Pancreas (tissue), 10 donors: ENCODE results near the gene GASK1A. TPM values are rescaled to one million over a fixed set of nuclear protein-coding genes. Genes with fewer than 3 reads are reported as not detected.

ENCODE experiments used
- ATAC-seq, 4 donors: fragments of 200-7000 bp; cut with Tn5 transposase; one replicate each; pipeline versions ENCODE4 v1.8.0 to v1.9.1; 2020; ENCODE audit warnings: mild to moderate bottlenecking in 4 of 4, moderate library complexity in 4 of 4
- DNase-seq, 6 donors: peaks; one replicate each; pipeline ENCODE4 v3.0.0-alpha.2; 2020
- FAIRE-seq: peaks from 2 replicates; lab custom pipeline; 2012; peaks lifted over from hg19 to GRCh38; lab: Jason Lieb, UNC
- H3K27ac ChIP-seq, 4 donors: fragments of 200-600 bp; sonication (generic); 1 replicate in 3 of 4; 2 replicates in 1 of 4; pipeline versions ENCODE4 v1.5.0 to v1.8.0; 2020
- H3K27me3 ChIP-seq, 4 donors: fragments of 200-600 bp; one replicate each; pipeline ENCODE4 v1.8.0; 2021
- H3K36me3 ChIP-seq, 3 donors: fragments of 200-600 bp; sonication (generic) in 1 of 3; one replicate each; pipeline versions ENCODE4 v1.5.0 to v1.8.0; 2020 to 2021
- H3K4me1 ChIP-seq, 3 donors: fragments of 200-600 bp; one replicate each; pipeline ENCODE4 v1.8.0; 2021
- H3K4me3 ChIP-seq, 4 donors: fragments of 200-600 bp; sonication (generic) in 2 of 4; one replicate each; pipeline versions ENCODE4 v1.5.0 to v1.8.0; 2020 to 2021
- H3K9me3 ChIP-seq, 4 donors: fragments of 200-600 bp; one replicate each; pipeline ENCODE4 v1.8.0; 2021
- CTCF ChIP-seq, 4 donors: fragments of 200-600 bp; sonication (generic) in 3 of 4; IDR thresholded peaks; one replicate each; pipeline versions ENCODE4 v1.5.0 to v1.8.0; 2021; ENCODE audit warnings: antibody characterized with exemption in 4 of 4
- WGBS, 2 donors: extraction: QIAGEN DNeasy Blood & Tissue Kit; methylation state at CpG; one replicate each; pipeline ENCODE4 v1.1.7; 2013; 5-methylcytosine and 5-hydroxymethylcytosine counted together
- intact Hi-C, 3 donors: fragments of 100-400 bp; cut with DNase I; formaldehyde crosslinking; loops; one replicate each; pipeline versions ENCODE4 v1.11.1 to v1.14.2; 2022
- polyA plus RNA-seq, 2 donors: library from polyadenylated mRNA; stranded (reverse); fragments of 200-250 nt; gene quantifications; one replicate each; pipeline ENCODE4 v1.2.3, GENCODE V29; 2013
- total RNA-seq, 6 donors: library from RNA; stranded (reverse); fragmentation: NEBNext Ultra II Directional in 4 of 6; extraction: Animal tissue kit (Norgen Biotek cat#: 25700) in 4 of 6; gene quantifications; one replicate each; pipeline versions ENCODE4 v1.2.1 to v1.2.4, GENCODE V29; 2021 to 2023
- donor health status: healthy with polysubstance abuse.
- donor health status: DM: no; HTN: no; CAD: no; lungs with moderate emphysema.
- donor health status: DM: no; HTN: no; CAD: no.
- donor health status: control.
- donor health status: control.
- donor health status: Bipolar disorder and iron deficiency.
- donor health status: DM: yes; HTN: yes; CAD: no.
- donor health status: DM: no; HTN: no; CAD: no.
- donor health status: DM: no; HTN: no; CAD: no.
- donor health status: DM: yes; HTN: yes; CAD: no.

Gene GASK1A
- total and polyA plus RNA-seq, 8 donors, result 1.2 to 5.8 (median 1.8) TPM

- intact Hi-C loops, result no loop called here
- ATAC-seq (no peak), DNase-seq (no peak), FAIRE-seq (no peak)
- no peaks in the 10 kb centered on the region for H3K9me3 ChIP-seq
- no peak overlapping the region for H3K27ac ChIP-seq
- peak overlapping the region in 2 of 4 donors; percentile 34 to 55 for H3K4me3 ChIP-seq
- WGBS, 2 donors, result 87 to 91% methylated on average over 12 of the region's 12 CpGs
- no peak for TF ChIP-seq CTCF (IDR thresholded peaks at IDR 0.05)
- H3K27me3 ChIP-seq, result no peaks in the 10 kb centered on the region
- no peaks in the 10 kb centered on the region for H3K4me1 ChIP-seq
- H3K36me3 ChIP-seq, result no peaks in the 10 kb centered on the region
These were observed 1.1 kb downstream of the GASK1A start for GRCh38 chr3:42980209-42980608.

GRCh38 chr3:42980909-42981308, 1.8 kb downstream of the GASK1A start:
- Histone ChIP-seq H3K4me1 (no peaks in the 10 kb centered on the region), H3K27me3 (no peaks in the 10 kb centered on the region), H3K27ac (no peak overlapping the region), H3K4me3 (no peak overlapping the region), H3K36me3 (no peaks in the 10 kb centered on the region), H3K9me3 (no peaks in the 10 kb centered on the region)
- no peak for DNase-seq
- ATAC-seq, result peak in 1 of 4 donors; percentile 6
- no peak for FAIRE-seq
- WGBS, 2 donors, result 87 to 96% methylated on average over 6 of the region's 6 CpGs
- no peak for TF ChIP-seq CTCF (IDR thresholded peaks at IDR 0.05)
- intact Hi-C loops, result no loop called here

GRCh38 chr3:42982645-42983412, 3.7 kb downstream of the GASK1A start:
- Histone ChIP-seq H3K27me3 (no peaks in the 10 kb centered on the region), H3K4me3 (no peak overlapping the region), H3K9me3 (no peaks in the 10 kb centered on the region), H3K36me3 (no peaks in the 10 kb centered on the region), H3K4me1 (no peaks in the 10 kb centered on the region), H3K27ac (no peak overlapping the region)
- no peak for TF ChIP-seq CTCF (IDR thresholded peaks at IDR 0.05)
- no peak for ATAC-seq
- WGBS, 2 donors, result 84 to 87% methylated on average over 6 of the region's 6 CpGs
- intact Hi-C loops, result no loop called here
- DNase-seq, result no peak
- no peak for FAIRE-seq

GRCh38 chr3:42983927-42984326, 4.8 kb downstream of the GASK1A start:
- Histone ChIP-seq H3K9me3 (no peaks in the 10 kb centered on the region), H3K36me3 (no peaks in the 10 kb centered on the region), H3K27ac (no peak overlapping the region), H3K4me3 (no peak overlapping the region), H3K27me3 (no peaks in the 10 kb centered on the region), H3K4me1 (no peaks in the 10 kb centered on the region)
- TF ChIP-seq CTCF (IDR thresholded peaks at IDR 0.05), result no peak
- FAIRE-seq (no peak), ATAC-seq (no peak), DNase-seq (no peak)
- WGBS, 2 donors, result 86 to 94% methylated on average over 3 of the region's 3 CpGs
- intact Hi-C loops, result no loop called here

- DNase-seq, result no peak
- no peak for ATAC-seq
- FAIRE-seq, result no peak
- no peaks in the 10 kb centered on the region for H3K4me1 ChIP-seq
- H3K4me3 ChIP-seq, result no peak overlapping the region
- no peaks in the 10 kb centered on the region for H3K36me3 ChIP-seq
- no peaks in the 10 kb centered on the region for H3K27me3 ChIP-seq
- H3K9me3 ChIP-seq, result no peaks in the 10 kb centered on the region
- no peak for TF ChIP-seq CTCF (IDR thresholded peaks at IDR 0.05)
- no peak overlapping the region for H3K27ac ChIP-seq
- 56 to 68% methylated on average over 4 of the region's 4 CpGs for WGBS, 2 donors
- intact Hi-C loops, result no loop called here
These were observed 5.6 kb downstream of the GASK1A start for GRCh38 chr3:42984701-42985100.
